Smooth muscle cell (in vitro differentiated cells): Measurements from ENCODE around the gene NUDT19. TPM values are rescaled to one million over a fixed set of nuclear protein-coding genes. Genes with fewer than 3 reads are reported as not detected.

ENCODE experiments used
- DNase-seq: peaks from one replicate; lab custom pipeline; 2025; ENCODE audit not compliant: unreplicated experiment; lab: John Stamatoyannopoulos, UW
- H2AFZ ChIP-seq: fragments of 200-600 bp; sonication (generic); 2 replicates; pipeline ENCODE4 v1.6.0; 2016; ENCODE audit warnings: antibody characterized with exemption, low read depth, mild to moderate bottlenecking
- H3F3A ChIP-seq: fragments of 200-600 bp; sonication (generic); 2 replicates; pipeline ENCODE4 v1.6.0; 2017; ENCODE audit warnings: antibody characterized with exemption, low read depth
- H3K27ac ChIP-seq: fragments of 200-600 bp; sonication (generic); 2 replicates; pipeline ENCODE4 v1.5.1; 2016; ENCODE audit warnings: low read depth, mild to moderate bottlenecking
- H3K27me3 ChIP-seq: fragments of 200-600 bp; sonication (generic); 2 replicates; pipeline ENCODE4 v1.6.1; 2016; ENCODE audit warnings: low read depth, mild to moderate bottlenecking
- H3K36me3 ChIP-seq: fragments of 200-600 bp; sonication (generic); 2 replicates; pipeline ENCODE4 v1.5.1; 2016; ENCODE audit warnings: low read depth
- H3K4me1 ChIP-seq: fragments of 200-600 bp; sonication (generic); 2 replicates; pipeline ENCODE4 v1.5.1; 2016; ENCODE audit warnings: low read depth
- H3K4me2 ChIP-seq: fragments of 200-600 bp; sonication (generic); 2 replicates; pipeline ENCODE4 v1.6.0; 2016; ENCODE audit warnings: mild to moderate bottlenecking
- H3K4me3 ChIP-seq: fragments of 200-600 bp; sonication (generic); 2 replicates; pipeline ENCODE4 v1.5.1; 2016; ENCODE audit warnings: mild to moderate bottlenecking
- H3K79me2 ChIP-seq: fragments of 200-600 bp; sonication (generic); 2 replicates; pipeline ENCODE4 v1.6.0; 2016; ENCODE audit warnings: low read depth, mild to moderate bottlenecking
- H3K9ac ChIP-seq: fragments of 200-600 bp; sonication (generic); 2 replicates; pipeline ENCODE4 v1.6.0; 2016; ENCODE audit warnings: low read depth
- H3K9me3 ChIP-seq: fragments of 200-600 bp; sonication (generic); replicated peaks from 2 replicates; pipeline ENCODE4 v1.5.1; 2016; ENCODE audit warnings: low read depth
- H4K20me1 ChIP-seq: fragments of 200-600 bp; sonication (generic); 2 replicates; pipeline ENCODE4 v1.6.0; 2016; ENCODE audit warnings: low read depth
- CTCF ChIP-seq: fragments of 200-600 bp; sonication (generic); IDR thresholded peaks from 2 replicates; pipeline ENCODE4 v1.5.1; 2017; ENCODE audit warnings: borderline replicate concordance, mild to moderate bottlenecking, antibody characterized with exemption; ENCODE audit not compliant: insufficient read depth, poor library complexity, severe bottlenecking
- WGBS: methylation state at CpG from one replicate; pipeline ENCODE4 v1.1.7; 2016; ENCODE audit warnings: low lambda C conversion rate; 5-methylcytosine and 5-hydroxymethylcytosine counted together
- polyA plus RNA-seq: library from polyadenylated mRNA; unstranded; fragments of >200 nt; fragmentation: Nextera tagmentation; extraction: Ambion mirVana; gene quantifications from 2 replicates; pipeline ENCODE4 v1.2.1, GENCODE V29; 2016
- small RNA-seq: library from RNA; depleted of rRNA; stranded (forward); fragments of <200 nt; gene quantifications from one replicate; pipeline ENCODE3, GENCODE V24; 2014
- total RNA-seq: library from RNA; depleted of rRNA; stranded (reverse); fragments of >200 nt; gene quantifications from 2 replicates; pipeline ENCODE4 v1.2.3, GENCODE V29; 2014

NUDT19 gene
- total and polyA plus RNA-seq, 2 experiments from 2014 or later, result 2.2 to 3.5 TPM

- Histone ChIP-seq H3K9me3 (no peaks in the 10 kb centered on the region), H3K79me2 (no peaks in the 10 kb centered on the region), H3F3A (no peaks in the 10 kb centered on the region), H3K27me3 (peaks cover 3% of the 10 kb centered on the region), H3K9ac (no peak overlapping the region), H3K4me2 (no peak overlapping the region), H3K27ac (no peak overlapping the region), H3K36me3 (no peaks in the 10 kb centered on the region), H2AFZ (no peak overlapping the region), H3K4me1 (no peaks in the 10 kb centered on the region), H3K4me3 (no peak overlapping the region), H4K20me1 (no peaks in the 10 kb centered on the region)
- TF ChIP-seq CTCF, result no peak
- DNase-seq, result no peak
- WGBS, result 84% methylated on average over 3 of the region's 3 CpGs
These were observed 65.6 kb downstream of the NUDT19 start for GRCh38 chr19:32757189-32757588.

Small RNAs within 50 kb of the gene (small RNA-seq; reads per million reads assigned to genes)
- gene RN7SL789P, result not detected

Other genes with a start within 250 kb of the NUDT19 start
- 131 and 148 TPM in 2 replicates for gene PDCD5, start 110.6 kb upstream of the NUDT19 start, total RNA-seq
- 220 and 222 TPM in 2 replicates for gene PDCD5, start 110.6 kb upstream of the NUDT19 start, polyA plus RNA-seq
- 19.5 and 19.7 TPM in 2 replicates for gene ANKRD27, start 16.6 kb upstream of the NUDT19 start, total RNA-seq
- gene ANKRD27, start 16.6 kb upstream of the NUDT19 start, polyA plus RNA-seq, result 7.7 and 10.5 TPM in 2 replicates
- gene RGS9BP, start 16.0 kb upstream of the NUDT19 start, total RNA-seq, result 0.36 TPM in 1 of 2 replicates, not detected in the other
- gene RGS9BP, start 16.0 kb upstream of the NUDT19 start, polyA plus RNA-seq, result not detected in 2 replicates
- 1.1 TPM in 1 of 2 replicates, not detected in the other for gene TDRD12, start 27.9 kb downstream of the NUDT19 start, total RNA-seq
- 0.05 and 0.86 TPM in 2 replicates for gene TDRD12, start 27.9 kb downstream of the NUDT19 start, polyA plus RNA-seq
- gene SLC7A9, start 177.9 kb downstream of the NUDT19 start, total RNA-seq, result not detected in 2 replicates
- gene SLC7A9, start 177.9 kb downstream of the NUDT19 start, polyA plus RNA-seq, result 0.21 and 0.24 TPM in 2 replicates